ENCODE data around the gene IL1R2. TPM values are rescaled to one million over a fixed set of nuclear protein-coding genes. Genes with fewer than 3 reads are reported as not detected.

The IL1R2 gene
- total and polyA plus RNA-seq, 2 of the 13 experiments (the other 11 are each of a cell fraction or from before 2014, with no cell fraction given): 3.6 to 7.3 TPM

GRCh38 chr2:102044235-102044896 lies 52.6 kb downstream of the IL1R2 start:
- no peak for ATAC-seq
- CTCF ChIA-PET (ENCODE audit: low intra/inter-chr PET ratio, low total read pairs): no interaction called here
- FAIRE-seq: no peak

More at GRCh38 chr2:102044235-102044896, 52.6 kb downstream of the IL1R2 start:
- H2AFZ ChIP-seq (ENCODE audit: low read length): no peak overlapping the region
- TF ChIP-seq ZNF646 (CRISPR knock-in tag; IDR thresholded peaks at IDR 0.05) (0 out of 2 replicates have a peak, but pooled peaks have one; percentile 14), RORA (CRISPR knock-in tag; IDR thresholded peaks at IDR 0.05) (no peak)
- no peak overlapping the region for H3K9ac ChIP-seq (ENCODE audit: insufficient read depth, low read depth, low read length)
- BruUV-seq (replicated peaks): no TSS peak
- no peaks in the 10 kb centered on the region for H3K27me3 ChIP-seq (ENCODE audit: control insufficient read depth in 1 of 2, insufficient read depth in 2 of 2, low read length in 2 of 2)
- POLR2A ChIA-PET: interaction anchor here (3.6 kb wide), 1 partner anchor 11 kb away, joined by 73 read pairs; no protein-coding TSS in a partner anchor
- no peaks in the 10 kb centered on the region for H3K36me3 ChIP-seq (replicated peaks in 1 of 2; ENCODE audit: control insufficient read depth in 1 of 2, insufficient read depth in 2 of 2, low read length in 2 of 2)
- H3K4me2 ChIP-seq (ENCODE audit: low read depth, low read length): no peak overlapping the region
- WGBS (ENCODE audit: low lambda C conversion rate): 86% methylated on average over 1 of the region's 1 CpG
- no peak for DNase-seq (ENCODE audit: low spot score)
- intact Hi-C loops (cut with micrococcal nuclease; ENCODE audit: unreplicated experiment) (no loop called here), in situ Hi-C loops (cut with HindIII; ENCODE audit: extremely low pct_ligation_motif_present, low pct_unique_long_range_greater_than_20kb) (no loop called here)
- H3K79me2 ChIP-seq (ENCODE audit: insufficient read depth, low read length): no peaks in the 10 kb centered on the region
- no peaks in the 10 kb centered on the region for H3K9me3 ChIP-seq (ENCODE audit: low read length)
- no peak overlapping the region for H3K4me3 ChIP-seq (replicated peaks in 1 of 3; ENCODE audit: insufficient read depth in 1 of 3, low read depth in 2 of 3, low read length in 3 of 3)
- no peak overlapping the region for H3K27ac ChIP-seq (ENCODE audit: extremely low read length, insufficient read depth, low read length)
- H3K4me1 ChIP-seq (ENCODE audit: insufficient read depth, low read length): peaks cover 91% of the 10 kb centered on the region
- H4K20me1 ChIP-seq (ENCODE audit: insufficient read depth, low read length): no peaks in the 10 kb centered on the region
